NCI-H2107 treated with DMSO at 0.1 percent for 48 hours (cell line): Measurements from ENCODE around the gene G6PD.
"Not testable (repeated sequence)": the region's sequence is repeated elsewhere in the genome, so short reads cannot be mapped to it uniquely, and the experiment has no call there.

Experiments used
- DNase-seq: peaks from one replicate; lab custom pipeline; 2025; ENCODE audit not compliant: unreplicated experiment; lab: John Stamatoyannopoulos, UW

G6PD gene

GRCh38 chrX:154546354-154547244, at the start of gene G6PD:
Gene G6PD (minus strand): TSS chrX:154546846. CDS start chrX:154546155, 691 bp downstream.
- no peak for DNase-seq

GRCh38 chrX:154595559-154596249, 49.1 kb upstream of the G6PD start:
- no peak for DNase-seq

GRCh38 chrX:154594491-154594890, 47.8 kb upstream of the G6PD start:
- DNase-seq: no peak

GRCh38 chrX:154593201-154593600, 46.6 kb upstream of the G6PD start:
- no peak for DNase-seq

GRCh38 chrX:154592505-154592904, 45.9 kb upstream of the G6PD start:
- DNase-seq: no peak

GRCh38 chrX:154590415-154590814, 43.8 kb upstream of the G6PD start:
- DNase-seq: not testable (repeated sequence)

- not testable (repeated sequence) for DNase-seq
Measured at GRCh38 chrX:154584585-154585183, 38.0 kb upstream of the G6PD start, which contains the start of gene CTAG1A. Gene CTAG1A (plus strand): TSS chrX:154585133. CDS start chrX:154585207, 74 bp downstream.

- DNase-seq: not testable (repeated sequence)
Measured at GRCh38 chrX:154582994-154583393, 36.3 kb upstream of the G6PD start.

GRCh38 chrX:154575076-154575475, 28.4 kb upstream of the G6PD start:
- not testable (repeated sequence) for DNase-seq

GRCh38 chrX:154573061-154573460, 26.4 kb upstream of the G6PD start:
- DNase-seq: not testable (repeated sequence)

GRCh38 chrX:154570361-154570760, 23.7 kb upstream of the G6PD start:
- DNase-seq: not testable (repeated sequence)

- not testable (repeated sequence) for DNase-seq
Measured at GRCh38 chrX:154562295-154562694, 15.6 kb upstream of the G6PD start.

GRCh38 chrX:154560326-154560725, 13.7 kb upstream of the G6PD start:
- DNase-seq: not testable (repeated sequence)

GRCh38 chrX:154558896-154559295, 12.2 kb upstream of the G6PD start:
- DNase-seq: not testable (repeated sequence)

GRCh38 chrX:154558060-154558690, 11.5 kb upstream of the G6PD start:
- not testable (repeated sequence) for DNase-seq

GRCh38 chrX:154552112-154552806, 5.6 kb upstream of the G6PD start:
- not testable (repeated sequence) for DNase-seq

GRCh38 chrX:154549766-154550165, 3.1 kb upstream of the G6PD start:
- no peak for DNase-seq

- DNase-seq: no peak
Measured at GRCh38 chrX:154548028-154548316, 1.3 kb upstream of the G6PD start.

- peak; percentile 87 for DNase-seq
Measured at GRCh38 chrX:154547245-154548027, 790 bp upstream of the G6PD start, which contains the start of gene IKBKG. Gene IKBKG (plus strand): TSS chrX:154547620. CDS start chrX:154552003, 4,383 bp downstream.
